ENCODE results near the gene TNS3.
"Not testable (repeated sequence)": the region's sequence is repeated elsewhere in the genome, so short reads cannot be mapped to it uniquely, and the experiment has no call there.

Gene TNS3

GRCh38 chr7:47596502-47597202 lies 14.7 kb upstream of the TNS3 start:
- DNase-seq (no peak), ATAC-seq (replicated peaks) (no peak)
- Mint-ChIP-seq H3K4me3 (no peak overlapping the region), H3K27me3 (no peaks in the 10 kb centered on the region), H3K4me1 (ENCODE audit: low read depth in 2 of 2) (no peaks in the 10 kb centered on the region), H3K9me3 (peaks cover 9 to 10% of the 10 kb centered on the region in 2 donors), H3K36me3 (ENCODE audit: insufficient read depth) (no peaks in the 10 kb centered on the region), H3K27ac (no peak overlapping the region)

DNA sequence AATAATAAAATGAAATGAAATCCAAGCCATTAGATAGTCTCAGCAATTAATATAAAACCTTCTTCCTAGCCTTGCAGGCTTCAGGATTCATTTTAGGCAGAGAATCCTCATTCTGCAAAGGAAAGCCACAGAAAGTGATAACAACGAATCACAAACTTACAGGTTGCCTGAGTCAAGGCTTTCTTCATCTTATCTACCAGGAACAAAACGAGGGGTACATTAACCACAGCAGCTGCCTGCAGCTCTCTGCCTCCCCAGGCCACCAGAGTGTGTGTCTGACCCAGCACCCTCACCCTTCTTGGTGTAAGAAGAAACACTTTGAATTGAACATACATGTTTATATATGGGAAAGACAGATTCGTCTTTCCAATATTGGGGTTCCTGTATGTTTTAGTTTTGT lies 12.5 kb upstream of the TNS3 start:
- DNase-seq (no peak), ATAC-seq (replicated peaks) (no peak)
- Mint-ChIP-seq H3K9me3 (peaks cover 5 to 9% of the 10 kb centered on the region in 2 donors), H3K27me3 (no peaks in the 10 kb centered on the region), H3K4me1 (ENCODE audit: low read depth in 2 of 2) (no peaks in the 10 kb centered on the region), H3K4me3 (no peak overlapping the region), H3K36me3 (ENCODE audit: insufficient read depth) (no peaks in the 10 kb centered on the region), H3K27ac (no peak overlapping the region)

- Mint-ChIP-seq H3K27me3 (no peaks in the 10 kb centered on the region), H3K9me3 (peaks cover 1 to 3% of the 10 kb centered on the region in 2 donors), H3K4me3 (no peak overlapping the region), H3K36me3 (ENCODE audit: insufficient read depth) (peaks cover 4% of the 10 kb centered on the region), H3K27ac (no peak overlapping the region), H3K4me1 (ENCODE audit: low read depth in 2 of 2) (no peaks in the 10 kb centered on the region)
- ATAC-seq (replicated peaks) (no peak), DNase-seq (no peak)
These were observed 10.0 kb upstream of the TNS3 start for GRCh38 chr7:47591655-47592572.

DNA sequence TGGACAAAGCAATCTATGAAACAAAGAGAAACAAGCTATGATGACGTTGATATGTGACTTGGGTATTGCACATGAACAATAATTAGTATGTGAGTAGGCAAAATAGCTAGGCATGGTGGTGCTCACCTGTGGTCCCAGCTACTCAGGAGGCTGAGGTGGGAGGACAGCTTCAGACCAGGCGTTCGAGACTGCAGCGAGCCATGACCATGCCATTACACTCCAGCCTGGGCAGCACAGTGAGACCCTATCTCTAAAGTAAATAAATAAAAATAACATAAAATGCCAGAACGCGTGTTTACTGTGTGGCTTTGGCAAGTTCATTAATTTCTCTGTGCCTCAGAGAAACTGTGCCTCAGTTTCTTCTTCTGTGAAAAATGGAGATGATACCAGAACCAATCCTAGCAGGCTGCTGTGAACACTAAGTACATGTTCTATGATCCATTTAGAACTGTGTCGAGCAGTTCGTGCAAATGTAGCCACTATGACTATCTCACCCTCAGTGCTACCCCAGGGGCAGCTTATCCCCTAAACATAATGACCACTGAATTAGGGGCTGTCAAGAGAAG lies 9.3 kb upstream of the TNS3 start:
- ATAC-seq (replicated peaks) (no peak), DNase-seq (no peak)
- Mint-ChIP-seq H3K27ac (no peak overlapping the region), H3K9me3 (peaks cover 6 to 7% of the 10 kb centered on the region in 2 donors), H3K4me1 (ENCODE audit: low read depth in 2 of 2) (no peaks in the 10 kb centered on the region), H3K36me3 (ENCODE audit: insufficient read depth) (peaks cover 4% of the 10 kb centered on the region), H3K27me3 (no peaks in the 10 kb centered on the region), H3K4me3 (no peak overlapping the region)

DNA sequence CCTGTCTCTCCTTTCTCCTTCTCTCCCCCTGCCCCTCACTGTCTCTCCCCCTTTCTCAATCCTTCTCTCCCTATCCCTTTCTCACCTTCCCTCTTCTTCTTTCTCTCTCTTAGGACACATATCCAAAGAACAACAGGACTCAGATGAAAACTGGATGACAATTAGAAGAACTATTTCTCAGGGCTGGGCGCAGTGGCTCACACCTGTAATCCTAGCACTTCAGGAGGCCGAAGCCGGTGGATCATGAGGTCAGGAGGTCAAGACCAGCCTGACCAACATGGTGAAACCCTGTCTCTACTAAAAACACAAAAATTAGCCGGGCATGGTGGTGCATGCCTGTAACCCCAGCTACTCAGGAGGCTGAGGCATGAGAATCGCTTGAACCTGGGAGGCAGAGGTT lies 8.3 kb upstream of the TNS3 start:
- H3K36me3 Mint-ChIP-seq (ENCODE audit: insufficient read depth); H3K27me3 Mint-ChIP-seq; H3K9me3 Mint-ChIP-seq; H3K27ac Mint-ChIP-seq; H3K4me1 Mint-ChIP-seq (ENCODE audit: low read depth in 2 of 2); ATAC-seq (replicated peaks); H3K4me3 Mint-ChIP-seq; DNase-seq: not testable (repeated sequence)

DNA sequence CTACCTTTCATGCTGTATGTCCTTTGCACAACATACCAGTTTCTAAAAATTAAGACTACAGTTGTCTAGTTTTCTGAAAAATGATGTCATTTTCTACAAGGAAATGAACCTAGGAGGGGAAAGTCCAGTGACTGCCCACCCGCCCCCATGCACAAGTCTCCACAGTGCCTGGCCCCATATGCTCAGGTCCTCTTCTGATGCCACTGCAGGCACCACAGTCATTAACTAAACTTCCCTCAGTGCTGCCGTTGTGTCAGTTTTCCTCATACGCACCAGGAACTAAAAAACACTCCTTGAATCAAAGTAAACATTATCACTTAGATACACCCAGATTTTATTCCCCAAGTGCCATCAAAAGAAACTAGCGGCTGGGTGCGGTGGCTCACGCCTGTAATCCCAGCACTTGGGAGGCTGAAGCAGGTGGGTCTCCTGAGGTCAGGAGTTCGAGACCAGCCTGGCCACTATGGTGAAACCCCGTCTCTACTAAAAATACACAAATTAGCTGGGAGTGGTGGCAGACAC lies 6.9 kb upstream of the TNS3 start:
- Mint-ChIP-seq H3K36me3 (ENCODE audit: insufficient read depth) (peaks cover 4% of the 10 kb centered on the region), H3K4me3 (no peak overlapping the region), H3K27ac (no peak overlapping the region), H3K9me3 (peaks cover 6 to 7% of the 10 kb centered on the region in 2 donors), H3K27me3 (no peaks in the 10 kb centered on the region), H3K4me1 (ENCODE audit: low read depth in 2 of 2) (no peaks in the 10 kb centered on the region)
- DNase-seq: no peak
- no peak for ATAC-seq (replicated peaks)

GRCh38 chr7:47587976-47588375 lies 6.1 kb upstream of the TNS3 start:
- H3K4me3 Mint-ChIP-seq: no peak overlapping the region
- ATAC-seq (replicated peaks): no peak
- H3K27me3 Mint-ChIP-seq: peaks cover 0 to 3% of the 10 kb centered on the region in 2 donors
- peaks cover 4% of the 10 kb centered on the region for H3K36me3 Mint-ChIP-seq (ENCODE audit: insufficient read depth)
- no peak for DNase-seq
- H3K27ac Mint-ChIP-seq: no peak overlapping the region
- H3K9me3 Mint-ChIP-seq: peaks cover 6 to 7% of the 10 kb centered on the region in 2 donors
- no peaks in the 10 kb centered on the region for H3K4me1 Mint-ChIP-seq (ENCODE audit: low read depth in 2 of 2)

- Mint-ChIP-seq H3K4me1 (ENCODE audit: low read depth in 2 of 2) (no peaks in the 10 kb centered on the region), H3K4me3 (no peak overlapping the region), H3K9me3 (peaks cover 6 to 7% of the 10 kb centered on the region in 2 donors), H3K27me3 (peaks cover 0 to 9% of the 10 kb centered on the region in 2 donors), H3K36me3 (ENCODE audit: insufficient read depth) (peaks cover 4% of the 10 kb centered on the region), H3K27ac (no peak overlapping the region)
- DNase-seq (no peak), ATAC-seq (replicated peaks) (no peak)
These were observed 5.4 kb upstream of the TNS3 start for GRCh38 chr7:47587351-47587750.

DNA sequence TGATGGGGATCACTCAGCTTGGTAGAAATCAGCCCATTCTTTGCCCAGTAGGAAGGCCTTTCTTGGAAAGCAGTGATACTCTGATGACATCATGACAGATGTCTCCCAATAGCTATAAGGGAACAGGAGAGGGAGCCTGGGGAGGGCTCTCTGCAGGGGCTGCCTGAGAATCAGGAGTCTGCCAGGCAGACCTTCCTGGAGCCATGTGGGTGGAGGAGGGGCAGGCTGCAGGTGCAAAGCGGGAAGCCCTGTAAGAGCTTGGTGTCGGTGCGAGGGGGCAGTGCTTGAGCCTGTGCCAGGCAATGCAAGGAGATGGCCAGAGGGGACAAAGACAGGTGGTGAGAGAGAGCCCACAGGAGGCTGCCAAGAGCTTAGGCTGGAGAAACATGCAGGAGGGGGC lies 5.0 kb upstream of the TNS3 start:
- no peaks in the 10 kb centered on the region for H3K4me1 Mint-ChIP-seq (ENCODE audit: low read depth in 2 of 2)
- no peak for DNase-seq
- H3K27me3 Mint-ChIP-seq: peaks cover 0 to 13% of the 10 kb centered on the region in 2 donors
- no peak for ATAC-seq (replicated peaks)
- H3K4me3 Mint-ChIP-seq: no peak overlapping the region
- H3K9me3 Mint-ChIP-seq: peaks cover 6 to 7% of the 10 kb centered on the region in 2 donors
- H3K27ac Mint-ChIP-seq: no peak overlapping the region
- peaks cover 4% of the 10 kb centered on the region for H3K36me3 Mint-ChIP-seq (ENCODE audit: insufficient read depth)

GRCh38 chr7:47586161-47586670 lies 4.3 kb upstream of the TNS3 start:
- not testable (repeated sequence) for ATAC-seq (replicated peaks); H3K4me1 Mint-ChIP-seq (ENCODE audit: low read depth in 2 of 2); H3K27ac Mint-ChIP-seq; H3K9me3 Mint-ChIP-seq; DNase-seq; H3K4me3 Mint-ChIP-seq; H3K36me3 Mint-ChIP-seq (ENCODE audit: insufficient read depth)
- peaks cover 0 to 14% of the 10 kb centered on the region in 2 donors for H3K27me3 Mint-ChIP-seq

DNA sequence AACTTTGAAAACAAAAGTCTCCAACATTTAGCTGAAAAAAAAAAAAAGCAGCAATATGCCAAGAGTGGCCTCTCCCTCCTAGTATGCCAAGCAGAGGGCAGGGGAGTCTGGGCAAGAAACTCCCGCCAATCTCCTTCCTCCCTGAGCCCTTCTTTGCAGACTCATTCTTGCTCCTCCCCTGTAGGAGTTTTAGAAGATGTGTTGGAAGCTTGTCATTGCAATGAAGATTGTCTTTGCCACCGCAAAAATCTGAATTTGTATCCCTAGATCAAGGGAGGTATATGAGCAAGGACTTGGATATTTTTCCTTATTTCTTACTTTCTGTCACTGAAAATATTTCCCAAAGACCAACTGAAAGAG lies 2.6 kb upstream of the TNS3 start:
- ATAC-seq (replicated peaks) (no peak), DNase-seq (no peak)
- H3K27ac Mint-ChIP-seq: no peak overlapping the region
- no peaks in the 10 kb centered on the region for H3K4me1 Mint-ChIP-seq (ENCODE audit: low read depth in 2 of 2)
- H3K9me3 Mint-ChIP-seq: peaks cover 5 to 6% of the 10 kb centered on the region in 2 donors
- peaks cover 4% of the 10 kb centered on the region for H3K36me3 Mint-ChIP-seq (ENCODE audit: insufficient read depth)
- no peak overlapping the region for H3K4me3 Mint-ChIP-seq
- H3K27me3 Mint-ChIP-seq: peaks cover 6 to 22% of the 10 kb centered on the region in 2 donors

GRCh38 chr7:47583739-47584535 lies 2.0 kb upstream of the TNS3 start:
- peaks cover 6 to 22% of the 10 kb centered on the region in 2 donors for H3K27me3 Mint-ChIP-seq
- H3K9me3 Mint-ChIP-seq: peaks cover 5 to 6% of the 10 kb centered on the region in 2 donors
- no peak overlapping the region for H3K4me3 Mint-ChIP-seq
- DNase-seq: no peak
- H3K36me3 Mint-ChIP-seq (ENCODE audit: insufficient read depth): peaks cover 1% of the 10 kb centered on the region
- ATAC-seq (replicated peaks): no peak
- H3K4me1 Mint-ChIP-seq (ENCODE audit: low read depth in 2 of 2): no peaks in the 10 kb centered on the region
- no peak overlapping the region for H3K27ac Mint-ChIP-seq
